Keratinocyte (primary cell): ENCODE results near the gene ERC1. TPM values are rescaled to one million over a fixed set of nuclear protein-coding genes. Genes with fewer than 3 reads are reported as not detected.

Experiments used
- DNase-seq: peaks from one replicate; pipeline ENCODE4 v3.0.0-alpha.2; 2011; ENCODE audit warnings: low read depth, missing footprints, low spot score
- FAIRE-seq: peaks from 2 replicates; lab custom pipeline; 2011; peaks lifted over from hg19 to GRCh38; lab: Jason Lieb, UNC
- H2AFZ ChIP-seq: 2 replicates; pipeline ENCODE4 v1.6.0; 2012; ENCODE audit warnings: low read length, control low read depth, inconsistent platforms; ENCODE audit not compliant: control insufficient read depth
- H3K27ac ChIP-seq: 2 replicates; pipeline ENCODE4 v1.5.1; 2011; ENCODE audit warnings: low read length; ENCODE audit not compliant: control insufficient read depth, insufficient read depth
- H3K27me3 ChIP-seq: 3 replicates; pipeline ENCODE4 v1.6.0; 2011; ENCODE audit warnings: low read length; ENCODE audit not compliant: control insufficient read depth, insufficient read depth; ENCODE audit errors: extremely low read depth
- H3K36me3 ChIP-seq, 2 experiments: 2 replicates in 1 of 2; 3 replicates in 1 of 2; pipeline ENCODE4 v1.5.1; 2011; ENCODE audit warnings: low read length in 2 of 2, mild to moderate bottlenecking in 1 of 2; ENCODE audit not compliant: control insufficient read depth in 2 of 2, insufficient read depth in 2 of 2; ENCODE audit errors: extremely low read depth in 1 of 2
- H3K4me1 ChIP-seq: 3 replicates; pipeline ENCODE4 v1.5.1; 2011; ENCODE audit warnings: low read length; ENCODE audit not compliant: control insufficient read depth, insufficient read depth; ENCODE audit errors: extremely low read depth
- H3K4me2 ChIP-seq: 3 replicates; pipeline ENCODE4 v1.6.0; 2011; ENCODE audit warnings: low read depth, low read length; ENCODE audit not compliant: control insufficient read depth, insufficient read depth; ENCODE audit errors: extremely low read depth
- H3K4me3 ChIP-seq, 3 experiments: fragments of 200-600 bp in 1 of 3; sonication (generic) in 1 of 3; 2 replicates in 2 of 3; 3 replicates in 1 of 3; pipeline ENCODE4 v1.5.1; 2011 to 2016; ENCODE audit warnings: low read length in 3 of 3, mild to moderate bottlenecking in 3 of 3, control low read depth in 2 of 3, inconsistent platforms in 1 of 3, low read depth in 1 of 3, mixed read lengths in 1 of 3, mixed run types in 1 of 3, moderate library complexity in 1 of 3; ENCODE audit not compliant: control insufficient read depth in 2 of 3, insufficient read depth in 2 of 3; ENCODE audit errors: extremely low read depth in 1 of 3
- H3K79me2 ChIP-seq: 2 replicates; pipeline ENCODE4 v1.6.0; 2012; ENCODE audit warnings: low read length; ENCODE audit not compliant: control insufficient read depth, insufficient read depth
- H3K9ac ChIP-seq: 3 replicates; pipeline ENCODE4 v1.6.0; 2011; ENCODE audit warnings: low read length; ENCODE audit not compliant: control insufficient read depth, insufficient read depth; ENCODE audit errors: extremely low read depth
- H3K9me1 ChIP-seq: 3 replicates; pipeline ENCODE4 v1.6.0; 2011; ENCODE audit warnings: low read length; ENCODE audit not compliant: control insufficient read depth, insufficient read depth; ENCODE audit errors: extremely low read depth
- H3K9me3 ChIP-seq: 2 replicates; pipeline ENCODE4 v1.5.1; 2012; ENCODE audit warnings: low read depth, low read length; ENCODE audit not compliant: control insufficient read depth
- H4K20me1 ChIP-seq: 3 replicates; pipeline ENCODE4 v1.6.0; 2011; ENCODE audit warnings: low read length; ENCODE audit not compliant: control insufficient read depth, insufficient read depth; ENCODE audit errors: extremely low read depth
- CTCF ChIP-seq, 3 experiments: IDR thresholded peaks in 1 of 3; conservative IDR thresholded peaks in 1 of 3; optimal IDR thresholded peaks in 1 of 3; 2 replicates in 2 of 3; 3 replicates in 1 of 3; pipeline versions ENCODE3 to v1.5.1; 2011; ENCODE audit warnings: low read length in 3 of 3, mild to moderate bottlenecking in 3 of 3, moderate library complexity in 2 of 3, control low read depth in 1 of 3, inconsistent platforms in 1 of 3; ENCODE audit not compliant: insufficient read depth in 2 of 3; ENCODE audit errors: extremely low read depth in 1 of 3
- EZH2 ChIP-seq: IDR thresholded peaks from one replicate; pipeline ENCODE4 v1.6.1; 2012; ENCODE audit warnings: inconsistent platforms, mild to moderate bottlenecking, low read length, moderate library complexity
- dilution Hi-C: fragments of 300-500 bp; cut with MboI; formaldehyde crosslinking; loops from one replicate; pipeline ENCODE4 v1.7.0; 2020; ENCODE audit warnings: low sequenced_read_pairs; ENCODE audit not compliant: extremely low pct_ligation_motif_present
- polyA plus RNA-seq, 5 experiments: library from polyadenylated mRNA; depleted of rRNA in 3 of 5; stranded (reverse) in 3 of 5; stranded (forward) in 1 of 5; unstranded in 1 of 5; fragments of >200 nt; gene quantifications; 1 replicate in 1 of 5; 2 replicates in 3 of 5; 3 replicates in 1 of 5; pipeline versions ENCODE4 v1.2.1 to v1.2.3, GENCODE V29; 2011 to 2012; ENCODE audit warnings: missing spikeins in 2 of 5, low read depth in 1 of 5, low replicate concordance in 1 of 5

Gene ERC1
- polyA plus RNA-seq, 1 donor (not counting 4 experiments of a cell fraction or from before 2014, with no cell fraction given) = 16.1 TPM

- H3K79me2 ChIP-seq = no peaks in the 10 kb centered on the region
- no peak overlapping the region for H3K27ac ChIP-seq
- TF ChIP-seq CTCF (optimal IDR thresholded peaks at IDR 0.05 in 1 of 3, IDR thresholded peaks at IDR 0.05 in 1 of 3, conservative IDR thresholded peaks at IDR 0.05 in 1 of 3; ENCODE audit: extremely low read depth in 1 of 3, insufficient read depth in 2 of 3, low read length in 3 of 3) = no peak
- TF ChIP-seq EZH2 = no peak
- no peaks in the 10 kb centered on the region for H3K27me3 ChIP-seq
- H3K9me1 ChIP-seq = no peaks in the 10 kb centered on the region
- H2AFZ ChIP-seq = no peak overlapping the region
- dilution Hi-C loops = no loop called here
- no peak overlapping the region for H3K9ac ChIP-seq
- DNase-seq = no peak
- H3K9me3 ChIP-seq = no peaks in the 10 kb centered on the region
- FAIRE-seq = no peak
- H3K4me2 ChIP-seq = no peak overlapping the region
- no peak overlapping the region for H3K4me3 ChIP-seq
- H3K36me3 ChIP-seq = peaks cover 2 to 10% of the 10 kb centered on the region in 2 experiments
- no peaks in the 10 kb centered on the region for H3K4me1 ChIP-seq
- H4K20me1 ChIP-seq = no peaks in the 10 kb centered on the region
Observed at GRCh38 chr12:1377117-1377516, 386.1 kb downstream of the ERC1 start.

- Histone ChIP-seq H4K20me1 (no peaks in the 10 kb centered on the region), H3K79me2 (no peaks in the 10 kb centered on the region), H3K4me2 (no peak overlapping the region), H3K9me3 (no peaks in the 10 kb centered on the region), H3K4me1 (no peaks in the 10 kb centered on the region), H3K27ac (no peak overlapping the region), H2AFZ (no peak overlapping the region), H3K9me1 (no peaks in the 10 kb centered on the region), H3K4me3 (no peak overlapping the region), H3K9ac (no peak overlapping the region), H3K36me3 (peaks cover 2 to 9% of the 10 kb centered on the region in 2 experiments), H3K27me3 (no peaks in the 10 kb centered on the region)
- dilution Hi-C loops = no loop called here
- DNase-seq (no peak), FAIRE-seq (no peak)
- TF ChIP-seq CTCF (optimal IDR thresholded peaks at IDR 0.05 in 1 of 3, IDR thresholded peaks at IDR 0.05 in 1 of 3, conservative IDR thresholded peaks at IDR 0.05 in 1 of 3; ENCODE audit: extremely low read depth in 1 of 3, insufficient read depth in 2 of 3, low read length in 3 of 3) = no peak
- TF ChIP-seq EZH2 = no peak
Observed at GRCh38 chr12:1377681-1378080, 386.7 kb downstream of the ERC1 start.
